PC-9 (cell line): Measurements from ENCODE around the gene DNAJC16.

Experiments used
- CTCF ChIP-seq: fragments of 200-600 bp; sonication (generic); conservative IDR thresholded peaks from 2 replicates; pipeline ENCODE4 v1.6.1; 2017; ENCODE audit warnings: mixed run types, antibody characterized with exemption, mild to moderate bottlenecking, moderate library complexity
- EZH2 ChIP-seq: fragments of 200-600 bp; sonication (generic); IDR thresholded peaks from 2 replicates; pipeline ENCODE4 v1.8.0; 2017; ENCODE audit warnings: antibody characterized with exemption, low read depth

DNA sequence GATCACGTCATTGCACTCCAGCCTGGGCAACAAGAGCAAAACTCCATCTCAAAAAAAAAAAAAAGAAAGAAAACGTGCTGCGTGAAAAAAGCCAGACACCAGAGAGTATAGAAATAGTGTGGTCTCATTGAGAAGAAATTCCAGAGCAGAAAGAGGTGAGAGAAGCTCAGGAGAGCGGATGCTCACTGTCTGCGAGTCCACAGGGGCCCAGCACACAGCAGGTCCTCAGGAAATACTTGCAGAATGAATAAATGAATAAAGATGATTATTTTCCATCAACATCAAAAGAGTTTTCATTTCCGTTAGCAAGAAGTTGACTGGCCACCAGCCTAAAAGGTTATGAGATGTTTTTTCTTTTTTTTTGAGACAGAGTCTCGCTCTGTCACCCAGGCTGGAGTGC, 17.1 kb upstream of the DNAJC16 start:
- TF ChIP-seq CTCF (no peak), EZH2 (no peak)
